Astrocyte (in vitro differentiated cells and primary cell): ENCODE data around the gene CPM. TPM values are rescaled to one million over a fixed set of nuclear protein-coding genes. Genes with fewer than 3 reads are reported as not detected.
"Not testable (repeated sequence)": the region's sequence is repeated elsewhere in the genome, so short reads cannot be mapped to it uniquely, and the experiment has no call there.

ENCODE experiments used
- DNase-seq: peaks from one replicate; pipeline ENCODE4 v3.0.0-alpha.2; 2010; ENCODE audit warnings: low read depth
- FAIRE-seq: peaks from 2 replicates; lab custom pipeline; 2011; peaks lifted over from hg19 to GRCh38; lab: Jason Lieb, UNC
- H2AFZ ChIP-seq: 2 replicates; pipeline ENCODE4 v1.6.0; 2012; ENCODE audit warnings: low read depth, low read length, inconsistent platforms
- H3K27ac ChIP-seq: 2 replicates; pipeline ENCODE4 v1.5.1; 2011; ENCODE audit warnings: low read depth, low read length, inconsistent platforms
- H3K27me3 ChIP-seq: 2 replicates; pipeline ENCODE4 v1.6.0; 2011; ENCODE audit warnings: low read length, inconsistent platforms; ENCODE audit not compliant: insufficient read depth
- H3K36me3 ChIP-seq: 2 replicates; pipeline ENCODE4 v1.5.1; 2011; ENCODE audit warnings: low read length, inconsistent platforms; ENCODE audit not compliant: insufficient read depth
- H3K4me1 ChIP-seq: 2 replicates; pipeline ENCODE4 v1.5.1; 2011; ENCODE audit warnings: low read length, inconsistent platforms; ENCODE audit not compliant: insufficient read depth
- H3K4me2 ChIP-seq: 2 replicates; pipeline ENCODE4 v1.6.0; 2012; ENCODE audit warnings: low read length, inconsistent platforms
- H3K4me3 ChIP-seq: 2 replicates; pipeline ENCODE4 v1.5.1; 2011; ENCODE audit warnings: low read depth, mild to moderate bottlenecking, low read length, inconsistent platforms; ENCODE audit not compliant: insufficient read depth
- H3K79me2 ChIP-seq: 2 replicates; pipeline ENCODE4 v1.6.0; 2012; ENCODE audit warnings: mild to moderate bottlenecking, low read length, inconsistent platforms; ENCODE audit not compliant: insufficient read depth
- H3K9ac ChIP-seq: 2 replicates; pipeline ENCODE4 v1.6.0; 2012; ENCODE audit warnings: mild to moderate bottlenecking, low read length, inconsistent platforms
- H3K9me3 ChIP-seq: 2 replicates; pipeline ENCODE4 v1.5.1; 2012; ENCODE audit warnings: low read depth, mild to moderate bottlenecking, low read length, inconsistent platforms; ENCODE audit not compliant: insufficient read depth
- H4K20me1 ChIP-seq: 2 replicates; pipeline ENCODE4 v1.6.0; 2012; ENCODE audit warnings: low read length, inconsistent platforms; ENCODE audit not compliant: insufficient read depth
- H3K27ac Mint-ChIP-seq: one replicate; pipeline ENCODE4 v1.8.0; 2021; ENCODE audit warnings: mild to moderate bottlenecking, mixed read lengths; ENCODE audit not compliant: unreplicated experiment
- H3K27me3 Mint-ChIP-seq: one replicate; pipeline ENCODE4 v1.8.0; 2021; ENCODE audit warnings: low read depth, mixed read lengths; ENCODE audit not compliant: unreplicated experiment
- H3K36me3 Mint-ChIP-seq: one replicate; pipeline ENCODE4 v1.8.0; 2021; ENCODE audit warnings: low read depth, mixed read lengths; ENCODE audit not compliant: unreplicated experiment
- H3K4me1 Mint-ChIP-seq: one replicate; pipeline ENCODE4 v1.8.0; 2021; ENCODE audit warnings: low read depth, mixed read lengths; ENCODE audit not compliant: unreplicated experiment
- H3K4me3 Mint-ChIP-seq: one replicate; pipeline ENCODE4 v1.8.0; 2021; ENCODE audit warnings: mild to moderate bottlenecking, moderate library complexity, mixed read lengths; ENCODE audit not compliant: unreplicated experiment
- H3K9me3 Mint-ChIP-seq: one replicate; pipeline ENCODE4 v1.8.0; 2021; ENCODE audit warnings: mild to moderate bottlenecking, mixed read lengths; ENCODE audit not compliant: unreplicated experiment
- EZH2 ChIP-seq: IDR thresholded peaks from 2 replicates; pipeline ENCODE4 v1.6.1; 2012; ENCODE audit warnings: mild to moderate bottlenecking, low read length, inconsistent platforms; ENCODE audit not compliant: insufficient read depth
- total RNA-seq: library from RNA; stranded (reverse); gene quantifications from 2 replicates; pipeline ENCODE4 v1.2.1, GENCODE V29; 2021
- TF ChIP-seq, protein P1 (sequence below): IDR thresholded peaks from 2 replicates; pipeline ENCODE4 v1.5.1; 2011; ENCODE audit warnings: low read depth, mild to moderate bottlenecking, inconsistent platforms, low read length, moderate library complexity; ENCODE audit not compliant: insufficient read depth

Gene CPM
- total RNA-seq, 1 donor from 2014 or later = 2.7 TPM

DNA sequence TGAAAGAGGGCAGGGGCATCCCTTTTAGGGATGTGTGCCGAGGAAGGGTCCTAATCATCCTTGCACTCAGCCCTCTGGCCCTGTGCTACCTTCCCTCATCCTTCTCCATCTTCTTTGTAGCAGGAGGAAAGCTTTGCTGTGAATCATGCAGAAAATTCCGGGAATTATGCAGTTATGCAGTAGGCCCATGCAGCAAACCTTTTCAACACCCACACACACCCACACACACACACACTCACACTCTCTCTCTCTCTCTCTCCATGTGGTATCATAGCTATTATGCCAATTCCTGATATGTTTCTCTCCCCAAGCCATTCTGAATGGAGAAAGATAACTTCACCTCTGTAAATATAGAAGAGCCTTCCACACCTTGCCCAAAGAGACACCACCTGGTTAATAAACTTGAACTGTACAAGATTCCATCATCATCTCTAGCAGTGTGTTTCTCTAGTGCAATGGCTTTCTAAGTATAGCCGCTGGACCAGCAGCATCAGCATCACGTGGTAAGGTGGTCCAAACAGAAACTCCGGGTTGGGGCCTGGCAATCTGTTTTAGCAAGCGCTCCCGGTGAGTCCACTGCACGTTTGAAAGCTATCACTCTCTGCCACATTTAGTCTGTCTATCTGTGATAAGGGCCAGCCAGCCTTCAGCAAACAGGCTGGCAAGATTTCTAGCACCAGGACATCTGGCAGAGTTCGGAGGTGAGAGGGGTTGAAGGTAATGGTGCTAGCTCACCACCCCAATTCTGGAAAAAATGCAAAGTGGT is 67.4 kb downstream of the CPM start:
- Mint-ChIP-seq H3K4me3 (no peak overlapping the region), H3K27me3 (no peaks in the 10 kb centered on the region), H3K9me3 (no peaks in the 10 kb centered on the region), H3K36me3 (no peaks in the 10 kb centered on the region), H3K4me1 (peaks cover 6% of the 10 kb centered on the region), H3K27ac (no peak overlapping the region)
- Histone ChIP-seq H3K36me3 (no peaks in the 10 kb centered on the region), H3K27ac (no peak overlapping the region), H3K27me3 (no peaks in the 10 kb centered on the region), H3K4me1 (peaks cover 4% of the 10 kb centered on the region), H3K4me3 (no peak overlapping the region), H3K4me2 (no peak overlapping the region), H3K9ac (no peak overlapping the region), H3K9me3 (no peaks in the 10 kb centered on the region), H2AFZ (no peak overlapping the region), H3K79me2 (no peaks in the 10 kb centered on the region), H4K20me1 (no peaks in the 10 kb centered on the region)
- DNase-seq (peak; percentile 40), FAIRE-seq (no peak)
- TF ChIP-seq, protein P1, sequence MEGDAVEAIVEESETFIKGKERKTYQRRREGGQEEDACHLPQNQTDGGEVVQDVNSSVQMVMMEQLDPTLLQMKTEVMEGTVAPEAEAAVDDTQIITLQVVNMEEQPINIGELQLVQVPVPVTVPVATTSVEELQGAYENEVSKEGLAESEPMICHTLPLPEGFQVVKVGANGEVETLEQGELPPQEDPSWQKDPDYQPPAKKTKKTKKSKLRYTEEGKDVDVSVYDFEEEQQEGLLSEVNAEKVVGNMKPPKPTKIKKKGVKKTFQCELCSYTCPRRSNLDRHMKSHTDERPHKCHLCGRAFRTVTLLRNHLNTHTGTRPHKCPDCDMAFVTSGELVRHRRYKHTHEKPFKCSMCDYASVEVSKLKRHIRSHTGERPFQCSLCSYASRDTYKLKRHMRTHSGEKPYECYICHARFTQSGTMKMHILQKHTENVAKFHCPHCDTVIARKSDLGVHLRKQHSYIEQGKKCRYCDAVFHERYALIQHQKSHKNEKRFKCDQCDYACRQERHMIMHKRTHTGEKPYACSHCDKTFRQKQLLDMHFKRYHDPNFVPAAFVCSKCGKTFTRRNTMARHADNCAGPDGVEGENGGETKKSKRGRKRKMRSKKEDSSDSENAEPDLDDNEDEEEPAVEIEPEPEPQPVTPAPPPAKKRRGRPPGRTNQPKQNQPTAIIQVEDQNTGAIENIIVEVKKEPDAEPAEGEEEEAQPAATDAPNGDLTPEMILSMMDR = no peak
- no peak for TF ChIP-seq EZH2

DNA sequence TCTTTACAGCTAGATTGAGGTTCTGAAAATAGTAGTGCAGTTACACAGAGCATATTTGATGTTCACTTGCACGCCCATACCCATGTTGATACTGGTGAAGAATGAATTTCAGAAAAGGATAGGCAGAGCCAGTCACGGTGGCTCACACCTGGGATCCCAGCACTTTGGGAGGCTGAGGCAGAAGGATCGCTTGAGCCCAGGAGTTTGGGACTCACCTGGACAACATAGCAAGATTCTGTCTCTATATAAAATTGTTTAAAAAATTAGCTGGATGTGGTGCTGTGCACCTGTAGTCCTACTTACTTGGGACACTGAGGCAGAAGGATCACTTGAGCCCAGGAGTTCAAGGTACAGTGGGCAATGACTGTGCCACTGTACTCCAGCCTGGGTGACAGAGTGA is 68.4 kb downstream of the CPM start:
- no peaks in the 10 kb centered on the region for H4K20me1 ChIP-seq
- no peak for FAIRE-seq
- no peak for DNase-seq
- peaks cover 4% of the 10 kb centered on the region for H3K4me1 ChIP-seq
- H3K9me3 ChIP-seq = no peaks in the 10 kb centered on the region
- no peak overlapping the region for H3K4me3 ChIP-seq
- Mint-ChIP-seq H3K36me3 (no peaks in the 10 kb centered on the region), H3K27ac (no peak overlapping the region), H3K4me3 (no peak overlapping the region), H3K4me1 (peaks cover 6% of the 10 kb centered on the region), H3K9me3 (no peaks in the 10 kb centered on the region), H3K27me3 (no peaks in the 10 kb centered on the region)
- TF ChIP-seq EZH2 = no peak
- TF ChIP-seq, protein P1 = no peak
- no peak overlapping the region for H3K9ac ChIP-seq
- no peak overlapping the region for H3K27ac ChIP-seq
- no peaks in the 10 kb centered on the region for H3K27me3 ChIP-seq
- no peak overlapping the region for H2AFZ ChIP-seq
- no peak overlapping the region for H3K4me2 ChIP-seq
- H3K36me3 ChIP-seq = no peaks in the 10 kb centered on the region
- H3K79me2 ChIP-seq = no peaks in the 10 kb centered on the region

DNA sequence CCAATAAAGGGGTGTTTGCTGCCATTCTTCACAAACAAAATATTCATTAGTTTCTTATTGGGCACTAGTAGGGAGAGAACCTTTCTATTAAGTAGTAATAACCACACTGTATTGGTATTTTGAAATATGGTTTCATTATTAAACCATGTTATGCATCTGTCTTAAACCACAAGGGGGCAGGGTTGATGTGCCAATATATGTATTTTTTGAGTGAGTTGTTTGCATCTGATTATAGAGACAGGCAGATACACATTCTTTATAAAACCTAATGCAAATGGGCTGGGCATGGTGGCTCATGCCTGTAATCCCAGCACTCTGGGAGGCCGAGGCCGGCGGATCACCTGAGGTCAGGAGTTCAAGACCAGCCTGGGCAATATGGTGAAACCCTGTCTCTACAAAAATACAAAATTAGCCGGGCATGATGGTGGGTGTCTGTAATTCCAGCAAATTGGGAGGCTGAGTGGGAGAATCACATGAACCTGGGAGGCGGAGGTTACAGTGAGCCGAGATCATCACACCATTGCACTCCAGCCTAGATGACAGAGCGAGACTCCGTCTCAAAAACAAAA is 69.0 kb downstream of the CPM start:
- not testable (repeated sequence) for H3K36me3 Mint-ChIP-seq, H3K9me3 ChIP-seq, H3K9me3 Mint-ChIP-seq, H3K27ac ChIP-seq, H3K27me3 Mint-ChIP-seq, H3K27ac Mint-ChIP-seq, H3K4me1 ChIP-seq, H3K4me3 Mint-ChIP-seq, H3K9ac ChIP-seq, H3K4me3 ChIP-seq, H3K27me3 ChIP-seq, H4K20me1 ChIP-seq, H3K4me1 Mint-ChIP-seq, H2AFZ ChIP-seq, FAIRE-seq, H3K36me3 ChIP-seq, H3K79me2 ChIP-seq, H3K4me2 ChIP-seq
- peak; percentile 23 for DNase-seq
- TF ChIP-seq, protein P1 = peak; percentile 50
